SK-N-SH (cell line): ENCODE data around the gene SRSF6.

ENCODE experiments used
- EP300 ChIP-seq, 2 experiments: IDR thresholded peaks; 2 replicates each; pipeline versions ENCODE4 v1.4.0 to v1.6.1; 2012; ENCODE audit warnings: borderline replicate concordance in 1 of 2, low read depth in 1 of 2, low read length in 1 of 2
- EZH2phosphoT487 ChIP-seq: fragments of 200-600 bp; sonication (generic); IDR thresholded peaks from 2 replicates; pipeline ENCODE4 v1.6.1; 2017; ENCODE audit warnings: low read depth, mixed run types, mild to moderate bottlenecking, antibody characterized with exemption, moderate library complexity, borderline replicate concordance
- NRF1 ChIP-seq: IDR thresholded peaks from 2 replicates; pipeline ENCODE4 v1.6.1; 2012; ENCODE audit warnings: low read depth, mild to moderate bottlenecking, low read length
- PBX3 ChIP-seq: IDR thresholded peaks from 2 replicates; pipeline ENCODE4; 2012
- RCOR1 ChIP-seq: fragments of 150-350 bp; IDR thresholded peaks from 2 replicates; pipeline ENCODE4 v1.6.1; 2017; ENCODE audit warnings: antibody characterized with exemption, low read length
- RFX5 ChIP-seq: IDR thresholded peaks from 2 replicates; pipeline ENCODE4 v1.6.1; 2012; ENCODE audit warnings: mild to moderate bottlenecking, improper control_type of control experiment, low read length
- TF ChIP-seq, protein P1 (sequence below): fragments of 200-600 bp; sonication (generic); IDR thresholded peaks from 2 replicates; pipeline ENCODE4 v1.6.1; 2017; ENCODE audit warnings: antibody characterized with exemption, mild to moderate bottlenecking, moderate library complexity
- TF ChIP-seq, protein P2 (sequence below): IDR thresholded peaks from 2 replicates; pipeline ENCODE4 v1.6.1; 2012; ENCODE audit warnings: mild to moderate bottlenecking, low read depth, low read length, moderate library complexity
- TF ChIP-seq, protein P3 (sequence below): IDR thresholded peaks from 2 replicates; pipeline ENCODE4 v1.4.0; 2012; ENCODE audit warnings: low read depth

DNA sequence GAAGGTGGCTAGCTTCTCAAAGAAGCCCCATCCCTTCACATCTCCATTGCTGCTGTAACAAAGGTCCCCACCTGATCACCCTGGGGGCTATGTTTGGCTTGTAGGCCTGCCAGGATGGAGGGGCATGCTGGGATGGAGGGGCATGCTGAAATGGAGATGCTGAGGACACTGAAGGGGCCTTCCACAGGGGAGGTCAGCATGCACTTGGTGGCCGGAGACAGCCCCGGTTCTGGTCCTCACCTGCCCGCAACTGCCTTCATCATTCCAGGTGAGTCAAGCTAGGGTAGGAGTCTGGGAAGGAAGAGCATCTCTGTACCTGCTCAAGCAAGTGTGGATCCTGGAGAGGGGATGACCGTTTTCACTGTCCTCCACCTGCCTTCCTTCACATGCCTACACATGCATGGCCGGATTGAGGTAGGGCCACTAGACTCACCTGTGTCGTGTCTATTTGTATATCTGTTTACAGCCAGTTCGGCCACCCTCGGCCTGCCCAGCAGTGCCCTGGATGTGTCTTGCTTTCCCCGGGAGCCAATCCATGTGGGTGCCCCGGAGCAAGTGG is 55.8 kb downstream of the SRSF6 start:
- TF ChIP-seq EZH2phosphoT487: no peak
- TF ChIP-seq, protein P1, sequence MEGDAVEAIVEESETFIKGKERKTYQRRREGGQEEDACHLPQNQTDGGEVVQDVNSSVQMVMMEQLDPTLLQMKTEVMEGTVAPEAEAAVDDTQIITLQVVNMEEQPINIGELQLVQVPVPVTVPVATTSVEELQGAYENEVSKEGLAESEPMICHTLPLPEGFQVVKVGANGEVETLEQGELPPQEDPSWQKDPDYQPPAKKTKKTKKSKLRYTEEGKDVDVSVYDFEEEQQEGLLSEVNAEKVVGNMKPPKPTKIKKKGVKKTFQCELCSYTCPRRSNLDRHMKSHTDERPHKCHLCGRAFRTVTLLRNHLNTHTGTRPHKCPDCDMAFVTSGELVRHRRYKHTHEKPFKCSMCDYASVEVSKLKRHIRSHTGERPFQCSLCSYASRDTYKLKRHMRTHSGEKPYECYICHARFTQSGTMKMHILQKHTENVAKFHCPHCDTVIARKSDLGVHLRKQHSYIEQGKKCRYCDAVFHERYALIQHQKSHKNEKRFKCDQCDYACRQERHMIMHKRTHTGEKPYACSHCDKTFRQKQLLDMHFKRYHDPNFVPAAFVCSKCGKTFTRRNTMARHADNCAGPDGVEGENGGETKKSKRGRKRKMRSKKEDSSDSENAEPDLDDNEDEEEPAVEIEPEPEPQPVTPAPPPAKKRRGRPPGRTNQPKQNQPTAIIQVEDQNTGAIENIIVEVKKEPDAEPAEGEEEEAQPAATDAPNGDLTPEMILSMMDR: no peak
- TF ChIP-seq, protein P2, sequence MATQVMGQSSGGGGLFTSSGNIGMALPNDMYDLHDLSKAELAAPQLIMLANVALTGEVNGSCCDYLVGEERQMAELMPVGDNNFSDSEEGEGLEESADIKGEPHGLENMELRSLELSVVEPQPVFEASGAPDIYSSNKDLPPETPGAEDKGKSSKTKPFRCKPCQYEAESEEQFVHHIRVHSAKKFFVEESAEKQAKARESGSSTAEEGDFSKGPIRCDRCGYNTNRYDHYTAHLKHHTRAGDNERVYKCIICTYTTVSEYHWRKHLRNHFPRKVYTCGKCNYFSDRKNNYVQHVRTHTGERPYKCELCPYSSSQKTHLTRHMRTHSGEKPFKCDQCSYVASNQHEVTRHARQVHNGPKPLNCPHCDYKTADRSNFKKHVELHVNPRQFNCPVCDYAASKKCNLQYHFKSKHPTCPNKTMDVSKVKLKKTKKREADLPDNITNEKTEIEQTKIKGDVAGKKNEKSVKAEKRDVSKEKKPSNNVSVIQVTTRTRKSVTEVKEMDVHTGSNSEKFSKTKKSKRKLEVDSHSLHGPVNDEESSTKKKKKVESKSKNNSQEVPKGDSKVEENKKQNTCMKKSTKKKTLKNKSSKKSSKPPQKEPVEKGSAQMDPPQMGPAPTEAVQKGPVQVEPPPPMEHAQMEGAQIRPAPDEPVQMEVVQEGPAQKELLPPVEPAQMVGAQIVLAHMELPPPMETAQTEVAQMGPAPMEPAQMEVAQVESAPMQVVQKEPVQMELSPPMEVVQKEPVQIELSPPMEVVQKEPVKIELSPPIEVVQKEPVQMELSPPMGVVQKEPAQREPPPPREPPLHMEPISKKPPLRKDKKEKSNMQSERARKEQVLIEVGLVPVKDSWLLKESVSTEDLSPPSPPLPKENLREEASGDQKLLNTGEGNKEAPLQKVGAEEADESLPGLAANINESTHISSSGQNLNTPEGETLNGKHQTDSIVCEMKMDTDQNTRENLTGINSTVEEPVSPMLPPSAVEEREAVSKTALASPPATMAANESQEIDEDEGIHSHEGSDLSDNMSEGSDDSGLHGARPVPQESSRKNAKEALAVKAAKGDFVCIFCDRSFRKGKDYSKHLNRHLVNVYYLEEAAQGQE: no peak
- TF ChIP-seq, protein P3, sequence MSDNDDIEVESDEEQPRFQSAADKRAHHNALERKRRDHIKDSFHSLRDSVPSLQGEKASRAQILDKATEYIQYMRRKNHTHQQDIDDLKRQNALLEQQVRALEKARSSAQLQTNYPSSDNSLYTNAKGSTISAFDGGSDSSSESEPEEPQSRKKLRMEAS: no peak
- TF ChIP-seq NRF1: no peak
- TF ChIP-seq PBX3: no peak
- no peak for TF ChIP-seq EP300 (IDR thresholded peaks at IDR 0.05; ENCODE audit: borderline replicate concordance in 1 of 2, low read depth in 1 of 2, low read length in 1 of 2)
- no peak for TF ChIP-seq RCOR1
- no peak for TF ChIP-seq RFX5
